H9 (cell line): Measurements from ENCODE around the gene THPO. TPM values are rescaled to one million over a fixed set of nuclear protein-coding genes. Genes with fewer than 3 reads are reported as not detected.
A peak's percentile ranks its signal among the peaks of the same experiment; 100 is the strongest.

Experiments used
- DNase-seq: peaks from one replicate; pipeline ENCODE4 v3.0.0-alpha.2; 2017
- H2AFZ ChIP-seq: one replicate; pipeline ENCODE4 v1.6.1; 2013; ENCODE audit warnings: mild to moderate bottlenecking, low read length, control low read depth, moderate library complexity
- H2AK5ac ChIP-seq: 2 replicates; pipeline ENCODE4 v1.6.1; 2013; ENCODE audit warnings: low read length, control low read depth, mixed read lengths; ENCODE audit not compliant: insufficient read length
- H2BK120ac ChIP-seq: one replicate; pipeline ENCODE4 v1.6.1; 2013; ENCODE audit warnings: low read depth, mild to moderate bottlenecking, low read length, control low read depth, inconsistent platforms; ENCODE audit not compliant: poor library complexity, severe bottlenecking
- H2BK12ac ChIP-seq: 2 replicates; pipeline ENCODE4 v1.6.1; 2013; ENCODE audit warnings: low read length, control low read depth, mixed read lengths, low read depth; ENCODE audit not compliant: insufficient read length
- H2BK15ac ChIP-seq: 2 replicates; pipeline ENCODE4 v1.6.1; 2013; ENCODE audit warnings: low read depth, low read length, control low read depth
- H2BK20ac ChIP-seq: one replicate; pipeline ENCODE4 v1.6.1; 2013; ENCODE audit warnings: low read depth, mild to moderate bottlenecking, low read length, control low read depth, inconsistent platforms; ENCODE audit not compliant: poor library complexity, severe bottlenecking
- H2BK5ac ChIP-seq: 2 replicates; pipeline ENCODE4 v1.6.1; 2013; ENCODE audit warnings: low read length, control low read depth, mixed read lengths; ENCODE audit not compliant: insufficient read length
- H3K14ac ChIP-seq: 2 replicates; pipeline ENCODE4 v1.6.1; 2013; ENCODE audit warnings: low read length, control low read depth; ENCODE audit not compliant: insufficient read depth
- H3K18ac ChIP-seq: 2 replicates; pipeline ENCODE4 v1.6.1; 2013; ENCODE audit warnings: low read depth, mild to moderate bottlenecking, mixed read lengths, low read length, control low read depth; ENCODE audit not compliant: insufficient read length
- H3K23ac ChIP-seq: 2 replicates; pipeline ENCODE4 v1.6.1; 2013; ENCODE audit warnings: low read length, control low read depth, mixed read lengths, low read depth; ENCODE audit not compliant: insufficient read length
- H3K23me2 ChIP-seq: 2 replicates; pipeline ENCODE4 v1.6.1; 2013; ENCODE audit warnings: low read depth, mild to moderate bottlenecking, mixed read lengths, low read length, control low read depth; ENCODE audit not compliant: insufficient read length, poor library complexity, severe bottlenecking
- H3K27ac ChIP-seq: 2 replicates; pipeline ENCODE4 v1.5.1; 2013; ENCODE audit warnings: low read length, control low read depth, mixed read lengths, low read depth; ENCODE audit not compliant: insufficient read length
- H3K27me3 ChIP-seq: 2 replicates; pipeline ENCODE4 v1.6.1; 2013; ENCODE audit warnings: low read length, control low read depth, inconsistent platforms; ENCODE audit not compliant: insufficient read depth
- H3K4ac ChIP-seq: 2 replicates; pipeline ENCODE4 v1.6.1; 2013; ENCODE audit warnings: low read depth, mild to moderate bottlenecking, control low read depth, inconsistent platforms, low read length, moderate library complexity
- H3K4me1 ChIP-seq: 2 replicates; pipeline ENCODE4 v1.6.1; 2013; ENCODE audit warnings: low read length, control low read depth, inconsistent platforms; ENCODE audit not compliant: insufficient read depth
- H3K4me2 ChIP-seq: 2 replicates; pipeline ENCODE4 v1.6.1; 2013; ENCODE audit warnings: low read length, control low read depth, mixed read lengths; ENCODE audit not compliant: insufficient read length, insufficient read depth
- H3K56ac ChIP-seq: 2 replicates; pipeline ENCODE4 v1.6.1; 2013; ENCODE audit warnings: low read depth, mild to moderate bottlenecking, mixed read lengths, low read length, control low read depth; ENCODE audit not compliant: insufficient read length
- H3K79me1 ChIP-seq: 2 replicates; pipeline ENCODE4 v1.6.1; 2013; ENCODE audit warnings: low read depth, mild to moderate bottlenecking, moderate library complexity, low read length, control low read depth, inconsistent platforms; ENCODE audit not compliant: insufficient read depth, poor library complexity, severe bottlenecking
- H3K79me2 ChIP-seq: 2 replicates; pipeline ENCODE4 v1.6.1; 2013; ENCODE audit warnings: low read length, control low read depth, inconsistent platforms; ENCODE audit not compliant: insufficient read depth
- H3K9ac ChIP-seq: 2 replicates; pipeline ENCODE4 v1.6.1; 2013; ENCODE audit warnings: low read length, control low read depth, mixed read lengths; ENCODE audit not compliant: insufficient read length; ENCODE audit errors: extremely low read depth
- H3K9me3 ChIP-seq: one replicate; pipeline ENCODE4 v1.6.1; 2013; ENCODE audit warnings: low read depth, low read length, inconsistent platforms; ENCODE audit not compliant: control insufficient read depth
- H3T11ph ChIP-seq: one replicate; pipeline ENCODE4 v1.6.1; 2013; ENCODE audit warnings: mild to moderate bottlenecking, low read length, control low read depth, inconsistent platforms
- H4K20me1 ChIP-seq: one replicate; pipeline ENCODE4 v1.6.1; 2013; ENCODE audit not compliant: control insufficient read depth, insufficient read length, insufficient read depth
- H4K5ac ChIP-seq: 2 replicates; pipeline ENCODE4 v1.6.1; 2013; ENCODE audit warnings: low read depth, mild to moderate bottlenecking, mixed read lengths, low read length, control low read depth; ENCODE audit not compliant: insufficient read length
- H4K8ac ChIP-seq: replicated peaks from 2 replicates; pipeline ENCODE4 v1.6.1; 2013; ENCODE audit warnings: low read length, control low read depth, mixed read lengths, low read depth; ENCODE audit not compliant: insufficient read length
- H4K91ac ChIP-seq: 2 replicates; pipeline ENCODE4 v1.6.1; 2013; ENCODE audit warnings: low read depth, mild to moderate bottlenecking, moderate library complexity, mixed read lengths, low read length, control low read depth; ENCODE audit not compliant: insufficient read length
- H3K27ac Mint-ChIP-seq, 3 experiments: 2 replicates in 2 of 3; 3 replicates in 1 of 3; pipeline ENCODE4 v1.8.0; 2020 to 2021; ENCODE audit warnings: mixed read lengths in 3 of 3, mild to moderate bottlenecking in 1 of 3, moderate library complexity in 1 of 3
- H3K27me3 Mint-ChIP-seq: 2 replicates; pipeline ENCODE4 v1.8.0; 2021; ENCODE audit warnings: low read depth, mild to moderate bottlenecking, moderate library complexity, mixed read lengths
- H3K36me3 Mint-ChIP-seq, 3 experiments: 2 replicates in 2 of 3; 3 replicates in 1 of 3; pipeline ENCODE4 v1.8.0; 2020 to 2021; ENCODE audit warnings: low read depth in 3 of 3, mixed read lengths in 3 of 3; ENCODE audit not compliant: insufficient read depth in 1 of 3
- H3K4me1 Mint-ChIP-seq, 2 experiments: 2 replicates each; pipeline ENCODE4 v1.8.0; 2020; ENCODE audit warnings: mixed read lengths in 2 of 2
- H3K4me3 Mint-ChIP-seq, 2 experiments: 2 replicates in 1 of 2; 3 replicates in 1 of 2; pipeline ENCODE4 v1.8.0; 2020 to 2021; ENCODE audit warnings: mild to moderate bottlenecking in 2 of 2, mixed read lengths in 2 of 2, moderate library complexity in 1 of 2
- H3K9me3 Mint-ChIP-seq, 2 experiments: 2 replicates in 1 of 2; 3 replicates in 1 of 2; pipeline ENCODE4 v1.8.0; 2020; ENCODE audit warnings: mild to moderate bottlenecking in 2 of 2, mixed read lengths in 2 of 2, moderate library complexity in 1 of 2
- whole genome bisulfite sequencing: extraction: QIAGEN DNeasy Blood & Tissue Kit; methylation state at CpG from one replicate; pipeline ENCODE4 v1.1.7; 2013; ENCODE audit warnings: missing lambda C conversion rate, low lambda C conversion rate, mixed read lengths; ENCODE audit not compliant: insufficient read length; ENCODE audit errors: extremely low coverage; 5-methylcytosine and 5-hydroxymethylcytosine counted together
- total RNA-seq: library from RNA; stranded (reverse); gene quantifications from 2 replicates; pipeline ENCODE4 v1.2.1, GENCODE V29; 2021
- TF ChIP-seq, protein P1 (sequence below): fragments of 200-600 bp; sonication (generic); conservative IDR thresholded peaks from 3 replicates; pipeline ENCODE4 v1.8.0; 2021; ENCODE audit warnings: antibody characterized with exemption, mild to moderate bottlenecking

Gene THPO
- total RNA-seq, 1 experiment from 2014 or later = 0.85 TPM

DNA sequence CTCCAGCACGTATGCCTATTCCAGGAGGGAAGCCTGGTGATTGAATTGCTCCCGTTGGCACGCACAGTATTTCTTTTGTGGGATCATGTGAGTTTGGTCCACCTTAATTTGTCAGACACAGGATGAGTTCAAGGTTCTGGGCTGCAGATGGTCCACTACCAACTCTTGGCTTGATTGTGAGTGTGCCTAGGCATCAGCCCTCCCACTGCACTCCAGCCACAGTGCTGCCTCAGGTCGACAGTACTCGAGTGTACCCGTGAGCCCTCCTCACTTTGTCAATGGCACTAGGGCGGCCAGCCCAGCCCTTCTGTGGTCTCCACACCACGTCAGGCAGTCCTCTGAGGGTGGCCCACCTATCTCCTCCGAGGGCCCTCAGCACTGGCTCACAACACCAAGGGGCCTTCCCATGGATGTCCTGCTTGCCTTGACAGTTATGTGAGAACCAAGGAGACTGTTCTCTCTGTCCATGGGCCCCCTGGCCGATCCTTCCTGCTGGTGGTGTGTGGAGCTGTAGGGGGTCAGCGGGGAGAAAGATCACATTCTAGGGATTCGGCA is 32.0 kb upstream of the THPO start:
- Histone ChIP-seq H3K4ac (no peak overlapping the region), H3K23me2 (no peaks in the 10 kb centered on the region), H3K9me3 (no peaks in the 10 kb centered on the region), H3K27me3 (no peaks in the 10 kb centered on the region), H4K8ac (no peak overlapping the region), H3K23ac (no peak overlapping the region), H2BK12ac (no peak overlapping the region), H4K91ac (no peak overlapping the region), H4K5ac (no peak overlapping the region), H3T11ph (no peak overlapping the region), H3K4me2 (no peak overlapping the region), H2BK15ac (no peak overlapping the region), H2BK20ac (no peak overlapping the region), H3K56ac (no peak overlapping the region), H3K9ac (no peak overlapping the region), H3K79me2 (no peaks in the 10 kb centered on the region), H3K27ac (no peak overlapping the region), H2AFZ (no peak overlapping the region), H3K14ac (no peak overlapping the region), H2BK120ac (no peak overlapping the region), H2BK5ac (no peak overlapping the region), H3K18ac (no peak overlapping the region), H2AK5ac (no peak overlapping the region), H3K4me1 (peaks cover 2% of the 10 kb centered on the region; the same call in 1 of the 2 replicates), H3K79me1 (no peaks in the 10 kb centered on the region), H4K20me1 (no peaks in the 10 kb centered on the region)
- DNase-seq = no peak
- Mint-ChIP-seq H3K36me3 (no peaks in the 10 kb centered on the region), H3K27ac (peak overlapping the region in 1 of 3 experiments; percentile 75; a peak in 1 of 7 replicates), H3K4me1 (peaks cover 3 to 5% of the 10 kb centered on the region in 2 experiments; a peak in 3 of 4 replicates), H3K4me3 (no peak overlapping the region), H3K27me3 (no peaks in the 10 kb centered on the region; the same call in none of the 2 replicates), H3K9me3 (no peaks in the 10 kb centered on the region)
- TF ChIP-seq, protein P1, sequence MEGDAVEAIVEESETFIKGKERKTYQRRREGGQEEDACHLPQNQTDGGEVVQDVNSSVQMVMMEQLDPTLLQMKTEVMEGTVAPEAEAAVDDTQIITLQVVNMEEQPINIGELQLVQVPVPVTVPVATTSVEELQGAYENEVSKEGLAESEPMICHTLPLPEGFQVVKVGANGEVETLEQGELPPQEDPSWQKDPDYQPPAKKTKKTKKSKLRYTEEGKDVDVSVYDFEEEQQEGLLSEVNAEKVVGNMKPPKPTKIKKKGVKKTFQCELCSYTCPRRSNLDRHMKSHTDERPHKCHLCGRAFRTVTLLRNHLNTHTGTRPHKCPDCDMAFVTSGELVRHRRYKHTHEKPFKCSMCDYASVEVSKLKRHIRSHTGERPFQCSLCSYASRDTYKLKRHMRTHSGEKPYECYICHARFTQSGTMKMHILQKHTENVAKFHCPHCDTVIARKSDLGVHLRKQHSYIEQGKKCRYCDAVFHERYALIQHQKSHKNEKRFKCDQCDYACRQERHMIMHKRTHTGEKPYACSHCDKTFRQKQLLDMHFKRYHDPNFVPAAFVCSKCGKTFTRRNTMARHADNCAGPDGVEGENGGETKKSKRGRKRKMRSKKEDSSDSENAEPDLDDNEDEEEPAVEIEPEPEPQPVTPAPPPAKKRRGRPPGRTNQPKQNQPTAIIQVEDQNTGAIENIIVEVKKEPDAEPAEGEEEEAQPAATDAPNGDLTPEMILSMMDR = no peak
- no CpG with 5 or more reads among the region's 12 CpGs for WGBS
